Activated T-cell treated with anti-CD3 and anti-CD28 coated beads for 4 hours (primary cell): ENCODE measurements around the gene MSL3.

ENCODE experiments used
- DNase-seq: peaks from one replicate; pipeline ENCODE4 v3.0.0-alpha.2; 2020

MSL3 gene

DNA sequence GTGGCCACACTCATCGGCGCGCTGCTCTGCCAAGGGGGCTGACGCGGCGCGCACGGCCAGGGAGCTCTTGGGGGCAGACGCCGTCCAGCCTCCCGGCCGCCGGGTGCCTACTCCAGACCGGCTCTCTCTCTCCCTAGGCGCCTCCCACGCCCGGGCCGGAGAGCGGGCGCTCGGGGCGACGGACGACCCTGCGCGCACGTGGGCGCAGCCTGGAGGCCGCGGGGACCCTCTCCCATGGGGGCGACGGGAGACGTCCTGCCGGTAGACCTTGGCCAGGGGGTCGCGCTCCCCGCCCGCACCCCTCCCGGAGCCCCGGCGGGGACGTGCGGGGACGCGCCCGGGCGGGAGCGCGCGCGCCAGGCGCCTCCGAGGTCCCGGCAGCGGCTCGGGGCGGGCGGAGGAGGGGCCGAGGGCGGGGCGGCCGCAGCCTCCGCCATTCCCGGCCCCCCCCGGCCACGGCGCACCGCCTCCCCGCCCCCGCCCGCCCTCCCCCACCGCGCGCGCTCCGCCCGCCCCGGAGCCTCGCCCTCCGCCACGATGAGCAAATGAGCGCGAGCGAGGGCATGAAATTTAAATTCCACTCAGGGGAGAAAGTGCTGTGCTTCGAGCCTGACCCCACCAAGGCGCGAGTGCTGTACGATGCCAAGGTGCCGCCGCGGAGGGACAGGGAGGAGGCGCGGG lies at the start of gene MSL3:
Gene MSL3, plus strand, starts transcription at position 519 of the 681 bp plus-strand sequence. Its CDS starts 27 bp downstream, at position 546.
- DNase-seq = peak; percentile 36

DNA sequence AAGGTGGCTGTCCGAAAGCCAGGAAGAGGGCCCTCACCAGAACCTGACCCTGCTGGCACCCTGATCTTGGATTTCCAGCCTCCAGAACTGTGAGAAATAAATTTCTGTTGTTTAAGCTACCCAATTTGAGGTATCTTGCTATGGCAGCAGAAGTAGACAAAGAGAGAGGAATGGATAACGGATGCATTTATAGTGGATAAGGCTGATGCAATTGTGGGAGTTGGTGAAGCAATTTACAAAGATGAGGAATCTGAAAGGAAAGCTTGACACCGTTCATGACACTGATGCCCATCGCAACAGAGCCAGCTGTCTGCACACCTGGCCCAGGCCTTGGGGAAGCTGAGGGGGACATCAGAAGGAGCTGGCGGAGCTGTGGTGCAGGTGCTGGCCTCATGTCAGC lies 35.7 kb upstream of the MSL3 start:
- DNase-seq = no peak

GRCh38 chrX:11724122-11725017 lies 33.7 kb upstream of the MSL3 start:
- DNase-seq = no peak

DNA sequence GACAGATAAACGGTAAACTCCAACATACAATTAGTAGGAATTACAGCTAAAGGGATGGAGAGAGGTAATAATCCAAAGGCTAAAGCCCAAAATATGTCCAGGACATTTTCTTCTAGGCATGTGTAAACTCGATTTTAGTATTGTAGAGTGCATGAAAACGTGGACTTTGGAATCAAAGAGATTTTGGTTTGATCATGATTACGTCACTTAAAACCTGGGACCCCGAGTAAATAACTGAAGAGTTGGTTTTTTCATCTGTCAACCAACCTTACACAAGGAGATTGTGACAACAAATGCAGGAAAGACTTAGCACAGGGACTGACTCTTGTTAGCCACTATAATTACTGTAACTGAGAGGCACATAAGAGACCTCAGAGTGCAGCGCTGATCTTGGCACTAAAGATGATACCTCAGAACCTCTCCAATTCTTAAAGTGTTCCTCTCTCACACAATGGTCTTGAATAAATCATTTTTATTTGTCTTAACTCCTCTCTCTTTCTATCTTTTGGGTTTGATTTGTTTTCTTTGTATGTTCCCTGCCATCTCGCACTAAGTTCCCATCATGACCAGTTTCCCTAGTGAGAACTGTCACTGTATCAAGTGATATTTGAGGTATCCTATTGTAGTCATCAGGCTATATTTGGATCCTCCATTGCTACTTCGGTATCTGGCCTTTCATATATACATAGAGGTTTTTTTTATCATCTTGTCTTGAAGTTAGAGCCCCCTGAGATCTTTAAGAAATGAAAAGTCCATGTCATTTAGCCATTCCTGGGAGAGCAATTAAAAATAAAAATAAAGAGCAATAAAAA lies 32.2 kb upstream of the MSL3 start:
- no peak for DNase-seq

GRCh38 chrX:11728556-11728955 lies 29.5 kb upstream of the MSL3 start:
- DNase-seq = no peak

GRCh38 chrX:11733614-11734013 lies 24.4 kb upstream of the MSL3 start:
- DNase-seq = no peak

GRCh38 chrX:11739776-11740175 lies 18.3 kb upstream of the MSL3 start:
- DNase-seq = no peak

DNA sequence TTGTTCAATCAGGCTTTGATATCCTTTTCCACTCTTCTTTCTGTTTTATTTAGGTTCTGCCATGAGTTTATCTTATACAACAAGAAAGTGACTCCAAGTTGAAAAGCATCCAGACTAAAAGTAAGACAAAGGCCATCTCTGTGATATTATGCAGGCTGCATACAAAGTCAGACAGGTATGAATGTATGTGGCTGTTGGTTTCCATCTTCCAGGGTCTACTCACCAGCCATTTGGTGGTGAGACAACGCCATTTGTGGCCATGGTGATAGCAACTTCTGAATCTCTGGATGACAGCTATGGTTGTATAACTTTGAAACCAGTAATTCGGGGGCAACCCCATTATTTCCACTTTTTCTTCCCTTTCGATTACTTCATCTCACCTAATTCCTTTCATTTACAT lies 17.2 kb upstream of the MSL3 start:
- DNase-seq = no peak

- DNase-seq = no peak
Measured at GRCh38 chrX:11741574-11741973, 16.5 kb upstream of the MSL3 start.

DNA sequence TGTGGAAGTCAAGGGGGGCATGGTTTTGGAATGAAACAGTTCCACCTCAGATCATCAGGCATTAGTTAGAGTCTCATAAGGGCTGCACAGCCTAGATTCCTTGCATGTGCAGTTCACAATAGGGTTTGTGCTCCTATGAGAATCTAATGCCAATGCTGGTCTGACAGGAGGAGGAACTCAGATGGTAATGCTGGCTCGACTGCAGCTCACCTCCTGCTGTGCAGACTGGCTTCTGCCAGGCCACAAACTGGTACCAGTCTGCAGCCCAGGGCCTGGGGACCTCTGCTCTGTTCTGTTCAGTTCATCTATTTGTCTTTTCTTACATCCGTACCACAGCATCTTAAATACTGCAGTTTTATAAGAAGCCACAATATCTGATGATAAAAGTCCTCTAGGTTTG lies 12.2 kb upstream of the MSL3 start:
- DNase-seq = no peak

DNA sequence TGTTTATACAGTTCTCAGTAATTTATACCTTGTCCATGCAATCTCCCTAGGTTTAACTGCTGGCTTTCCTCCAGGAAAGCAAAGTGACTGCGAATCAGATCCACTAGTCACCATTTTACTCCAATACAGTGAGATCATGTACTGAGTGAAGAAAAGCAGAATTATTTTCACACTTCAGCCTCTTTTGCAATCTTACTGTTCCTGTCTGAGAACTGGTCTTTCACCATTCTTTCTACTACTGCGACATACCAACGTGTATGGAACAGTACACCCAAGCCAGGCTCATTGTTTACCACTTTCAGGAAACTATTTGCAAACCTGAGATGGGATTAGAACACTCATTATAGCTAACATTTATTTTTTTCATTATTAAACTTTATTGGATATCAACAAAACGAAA lies 8.0 kb upstream of the MSL3 start:
- DNase-seq = no peak

- DNase-seq = no peak
Measured at GRCh38 chrX:11750694-11751093, 7.3 kb upstream of the MSL3 start.

- DNase-seq = no peak
Measured at GRCh38 chrX:11751261-11751660, 6.8 kb upstream of the MSL3 start.

GRCh38 chrX:11753668-11754067 lies 4.4 kb upstream of the MSL3 start:
- DNase-seq = no peak

- DNase-seq = no peak
Measured at GRCh38 chrX:11754958-11755645, 2.9 kb upstream of the MSL3 start.

DNA sequence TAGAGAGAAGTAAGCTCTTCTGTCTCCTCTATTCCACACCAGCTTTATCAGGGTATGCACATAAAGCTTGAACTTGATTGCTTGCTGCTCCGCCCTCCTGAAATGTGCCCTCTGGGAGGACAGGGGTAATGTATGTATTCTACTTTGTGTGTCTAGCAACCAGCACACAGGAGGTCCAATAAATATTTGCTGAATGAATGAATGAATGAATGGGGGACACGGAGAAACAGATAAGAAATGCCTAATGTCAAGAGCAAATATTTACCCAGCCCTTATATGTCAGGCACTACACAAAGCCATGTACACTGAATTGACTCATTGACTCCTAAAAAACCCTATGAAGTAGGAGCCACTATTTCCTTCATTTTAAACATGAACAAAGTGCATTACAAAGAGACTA lies 2.3 kb upstream of the MSL3 start:
- DNase-seq = no peak

DNA sequence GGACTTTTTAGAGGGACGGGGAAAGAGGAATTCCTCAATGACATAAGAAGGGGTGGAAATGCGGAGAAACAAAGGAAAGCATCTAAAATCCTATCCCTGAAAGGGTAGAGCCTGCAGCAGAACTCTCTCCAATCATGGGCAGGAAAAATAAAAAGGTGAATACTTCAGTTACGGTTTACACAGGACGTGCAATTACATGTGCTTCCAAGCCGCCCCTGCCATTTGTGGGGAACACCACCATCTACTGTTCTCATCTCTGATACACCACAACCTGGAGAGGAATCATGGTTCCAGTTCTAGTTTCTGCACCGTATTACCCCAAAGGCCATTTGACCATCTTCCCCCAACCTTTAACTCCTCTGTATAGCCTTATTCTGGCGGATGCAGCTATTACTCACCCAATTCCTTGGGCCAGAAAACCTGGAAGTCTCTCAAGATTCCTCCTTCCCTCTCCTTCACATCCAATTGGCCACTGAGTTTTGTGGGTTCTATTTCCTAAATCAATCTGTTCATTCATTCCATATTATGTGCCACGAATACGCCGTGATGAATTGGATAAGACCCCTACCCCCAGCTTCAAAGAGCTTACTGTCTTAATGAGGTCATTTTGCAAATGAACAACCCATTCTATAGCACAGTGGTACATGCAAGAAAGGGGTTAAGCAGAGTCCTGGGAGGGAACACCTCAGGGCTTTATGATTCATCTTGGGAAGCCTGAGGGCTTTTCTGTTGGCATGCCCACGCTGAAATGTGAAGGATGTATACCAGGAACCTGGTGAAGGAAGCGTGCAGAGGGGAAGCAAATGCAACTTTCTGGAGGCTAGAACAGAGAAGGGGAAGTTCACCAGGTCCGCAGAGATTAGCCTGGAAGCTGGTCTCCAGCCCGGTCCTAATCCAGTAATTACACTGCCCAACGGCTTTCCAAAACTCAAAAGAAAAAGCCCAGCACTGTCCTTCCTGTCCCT lies 1.4 kb upstream of the MSL3 start:
- no peak for DNase-seq

GRCh38 chrX:11757397-11757718 lies 679 bp upstream of the MSL3 start:
- DNase-seq = no peak

DNA sequence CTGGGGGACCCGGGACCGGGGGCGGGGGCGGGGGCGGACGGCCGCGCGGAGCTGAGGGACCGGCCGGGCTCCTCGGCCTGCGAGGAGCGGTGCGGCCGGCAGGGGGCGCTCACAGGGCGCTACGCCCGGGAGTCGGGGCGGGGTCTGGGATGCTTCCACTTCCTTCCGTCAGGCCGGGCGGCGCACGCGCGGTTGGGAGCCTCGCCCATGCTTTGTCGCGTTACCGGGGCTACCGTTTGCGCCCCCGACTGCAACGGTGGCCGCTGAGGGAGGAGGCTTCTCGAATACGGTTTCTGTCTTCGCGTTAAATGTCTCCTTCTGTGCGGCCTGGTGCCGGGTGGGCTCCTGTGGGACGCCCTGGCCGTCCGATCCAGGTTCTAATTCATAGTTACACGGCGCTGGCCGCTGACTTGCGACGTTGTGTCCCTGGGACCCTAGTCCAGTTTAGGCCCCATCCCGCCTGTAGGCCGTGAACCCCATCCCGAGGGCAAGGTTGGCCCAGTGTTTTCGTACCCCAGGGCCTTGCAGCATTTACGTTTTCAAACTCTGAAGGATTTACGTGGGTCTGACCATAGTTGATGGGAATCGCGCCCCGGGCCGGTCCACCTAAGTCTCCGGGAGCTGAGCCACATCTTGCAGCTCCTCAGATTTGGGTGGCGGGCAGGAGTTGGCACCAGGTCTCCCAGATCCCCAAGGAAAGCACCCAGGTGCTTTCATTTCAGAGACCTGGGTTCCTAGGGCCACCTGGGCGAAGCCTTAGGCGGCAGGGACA lies 549 bp downstream of the MSL3 start:
- DNase-seq = peak; percentile 75

DNA sequence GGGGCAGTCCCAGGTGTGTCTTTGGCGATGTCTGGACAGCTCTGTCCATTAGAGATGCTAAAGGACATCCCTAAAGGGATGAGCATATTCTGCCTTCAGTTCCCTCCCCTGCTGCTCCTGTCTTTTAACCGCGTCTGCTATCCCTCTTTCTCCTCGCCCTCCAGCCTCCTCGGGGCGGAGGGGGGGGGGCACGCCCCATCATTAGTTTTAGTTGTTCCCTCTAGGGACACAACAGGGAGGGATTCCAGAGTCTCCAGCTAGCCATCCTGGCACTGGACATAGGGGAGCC lies 1.1 kb downstream of the MSL3 start:
- no peak for DNase-seq
